HS-27A (cell line): ENCODE measurements around the gene KMT5C.

Source experiments
- DNase-seq: peaks from one replicate; pipeline ENCODE4 v3.0.0-alpha.2; 2012; ENCODE audit warnings: low read depth, missing footprints

KMT5C gene

DNA sequence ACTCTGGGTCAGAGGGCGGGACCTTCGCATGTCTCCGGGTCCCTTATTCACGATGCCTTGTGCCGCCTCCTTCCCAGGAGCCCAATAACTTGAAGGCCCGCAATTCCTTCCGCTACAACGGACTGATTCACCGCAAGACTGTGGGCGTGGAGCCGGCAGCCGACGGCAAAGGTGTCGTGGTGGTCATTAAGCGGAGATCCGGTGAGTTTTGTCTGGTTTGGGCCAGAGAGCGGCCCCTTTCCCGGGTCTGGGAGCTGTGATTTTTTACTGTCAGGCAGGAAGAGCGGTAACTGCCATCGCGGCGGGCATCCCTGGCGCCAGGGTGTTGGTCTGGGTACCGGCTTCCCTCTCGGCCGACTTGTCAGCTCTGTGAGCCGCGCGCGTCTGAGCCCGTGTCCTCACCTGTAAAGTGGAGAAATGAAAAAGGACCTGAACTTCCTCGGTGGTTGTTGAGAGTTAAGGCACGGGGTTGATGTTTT is 46.9 kb downstream of the KMT5C start:
- no peak for DNase-seq

DNA sequence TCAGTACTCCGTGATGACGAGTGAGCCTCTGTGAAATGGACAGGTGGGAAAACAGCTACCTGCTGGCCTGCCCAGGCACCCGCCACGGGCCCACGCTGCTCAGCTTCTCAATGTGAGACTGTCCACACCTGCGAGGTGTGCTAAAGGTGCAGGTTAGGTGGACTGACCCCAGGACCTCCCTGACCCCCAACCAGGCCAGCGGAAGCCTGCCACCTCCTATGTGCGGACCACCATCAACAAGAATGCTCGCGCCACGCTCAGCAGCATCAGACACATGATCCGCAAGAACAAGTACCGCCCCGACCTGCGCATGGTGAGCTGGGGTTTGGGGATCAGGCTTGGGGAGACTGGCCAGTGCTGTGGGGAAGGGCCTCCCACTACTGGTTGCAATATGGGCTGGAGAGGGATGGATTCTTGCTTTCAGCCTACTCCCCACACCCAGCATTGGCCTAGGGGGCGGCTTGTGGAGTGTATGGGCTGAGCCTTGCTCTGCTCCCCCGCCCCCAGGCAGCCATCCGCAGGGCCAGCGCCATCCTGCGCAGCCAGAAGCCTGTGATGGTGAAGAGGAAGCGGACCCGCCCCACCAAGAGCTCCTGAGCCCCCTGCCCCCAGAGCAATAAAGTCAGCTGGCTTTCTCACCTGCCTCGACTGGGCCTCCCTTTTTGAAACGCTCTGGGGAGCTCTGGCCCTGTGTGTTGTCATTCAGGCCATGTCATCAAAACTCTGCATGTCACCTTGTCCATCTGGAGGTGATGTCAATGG is 48.2 kb downstream of the KMT5C start:
- no peak for DNase-seq

DNA sequence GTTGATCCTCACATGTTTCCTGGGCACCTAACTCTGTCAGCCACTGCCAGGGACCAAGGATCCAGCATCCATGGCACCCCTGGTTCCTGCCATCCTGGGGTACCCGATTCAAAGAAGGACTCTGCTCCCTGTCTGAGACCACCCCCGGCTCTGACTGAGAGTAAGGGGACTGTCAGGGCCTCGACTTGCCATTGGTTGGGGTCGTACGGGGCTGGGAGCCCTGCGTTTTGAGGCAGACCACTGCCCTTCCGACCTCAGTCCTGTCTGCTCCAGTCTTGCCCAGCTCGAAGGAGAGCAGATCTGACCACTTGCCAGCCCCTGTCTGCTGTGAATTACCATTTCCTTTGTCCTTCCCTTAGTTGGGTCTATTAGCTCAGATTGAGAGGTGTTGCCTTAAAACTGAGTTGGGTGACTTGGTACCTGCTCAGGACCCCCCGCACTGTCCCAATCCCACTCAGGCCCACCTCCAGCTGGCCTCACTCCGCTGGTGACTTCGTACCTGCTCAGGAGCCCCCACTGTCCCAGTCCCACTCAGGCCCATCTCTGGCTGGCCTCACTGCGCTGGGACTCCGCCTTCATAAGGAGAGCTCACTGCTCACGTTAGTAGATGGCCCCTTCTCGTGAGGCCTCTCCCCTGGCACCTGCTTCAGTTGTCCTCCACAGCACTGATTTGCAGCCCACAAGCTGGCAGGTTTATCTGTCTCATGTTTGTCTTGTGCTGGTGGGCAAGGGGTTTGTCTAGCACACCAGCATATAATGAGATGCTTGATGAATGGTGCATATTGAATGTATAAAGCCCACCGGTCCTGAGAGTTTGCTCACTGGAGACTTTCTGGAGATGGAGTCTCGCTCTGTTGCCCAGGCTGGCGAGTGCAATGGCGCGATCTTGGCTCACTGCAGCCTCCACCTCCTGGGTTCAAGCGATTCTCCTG is 50.0 kb downstream of the KMT5C start:
- no peak for DNase-seq

DNA sequence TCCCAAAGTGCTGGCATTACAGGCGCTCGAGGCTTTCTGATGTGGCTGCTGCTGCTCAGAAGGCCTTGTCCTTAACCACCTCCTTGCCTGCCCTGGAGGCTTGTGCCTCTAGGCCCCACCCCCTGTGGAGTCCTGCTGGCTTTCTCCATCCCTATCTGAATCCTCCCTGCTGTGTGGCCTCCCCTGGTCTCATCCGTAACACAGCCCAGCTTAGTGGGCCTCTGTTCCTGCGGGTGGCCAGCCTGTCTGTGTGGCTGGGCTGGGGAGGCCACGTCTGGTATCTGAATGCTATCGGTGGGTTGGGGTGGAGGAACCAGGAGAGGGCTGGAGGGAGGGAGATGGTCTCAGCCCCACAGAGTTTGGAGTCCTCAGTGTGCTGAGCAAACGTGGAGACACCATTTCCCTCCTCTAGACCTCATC is 50.8 kb downstream of the KMT5C start:
- DNase-seq = no peak

DNA sequence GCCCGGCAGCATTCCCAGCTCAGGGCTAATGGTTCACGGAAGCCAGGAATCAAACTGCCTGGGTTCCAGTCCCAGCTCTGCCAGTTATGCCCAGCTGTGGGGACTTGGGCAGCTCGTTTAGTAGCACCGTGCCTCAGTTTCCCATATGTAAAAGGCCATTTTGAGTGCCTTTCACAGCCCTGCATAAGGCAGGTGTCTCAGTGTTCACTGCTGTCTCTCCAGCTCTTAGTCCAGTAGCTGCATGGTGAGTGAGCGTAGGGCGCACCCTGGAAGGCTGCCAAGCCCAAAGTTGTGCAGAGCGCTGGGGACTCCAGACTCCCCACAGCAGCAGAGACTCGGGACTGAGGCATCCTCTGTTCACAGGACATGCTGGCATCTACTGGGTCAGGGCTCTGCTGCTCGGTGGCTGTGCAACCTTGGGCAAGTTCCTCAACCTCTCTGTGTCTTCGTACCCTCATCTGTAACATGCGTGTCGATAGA is 51.6 kb downstream of the KMT5C start:
- no peak for DNase-seq

DNA sequence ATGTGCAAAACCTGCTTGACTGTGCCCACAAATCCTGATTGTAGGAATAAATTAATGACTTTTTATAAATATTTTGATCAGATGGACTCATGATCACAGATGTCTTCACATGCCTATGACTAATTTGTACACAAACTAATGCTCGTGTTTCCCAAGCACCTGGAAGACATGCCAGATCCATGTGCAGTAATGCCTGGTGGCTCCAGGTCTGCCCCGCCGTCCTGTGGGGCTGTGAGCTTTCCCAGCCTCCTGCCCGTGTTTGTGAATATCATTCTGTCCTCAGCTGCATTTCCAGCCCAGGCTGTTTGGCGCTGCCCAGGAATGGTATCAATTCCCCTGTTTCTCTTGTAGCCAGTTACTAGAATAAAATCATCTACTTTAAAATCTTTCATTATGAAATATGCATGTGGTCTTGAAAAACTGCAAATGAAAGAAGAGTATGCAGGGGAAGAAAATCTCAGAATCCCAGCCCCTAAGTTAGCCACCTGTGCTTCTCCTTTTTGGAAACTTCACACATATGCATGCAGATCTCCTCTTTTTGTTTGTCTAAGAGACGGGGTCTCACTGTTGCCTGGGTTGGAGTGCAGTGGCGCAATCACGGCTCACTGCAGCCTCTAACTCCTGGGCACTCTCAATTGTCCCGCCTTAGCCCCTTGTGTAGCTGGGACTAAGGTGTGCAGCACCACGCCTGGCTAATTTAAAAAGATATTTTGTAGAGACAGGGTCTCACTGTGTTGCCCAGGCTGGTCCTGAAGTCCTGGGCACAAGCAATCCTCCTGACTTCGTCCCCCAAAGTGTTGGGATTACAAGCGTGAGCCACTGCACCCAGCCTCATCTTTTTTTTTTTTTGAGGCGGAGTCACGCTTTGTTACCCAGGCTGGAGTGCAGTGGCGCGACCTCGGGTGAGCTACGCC is 52.3 kb downstream of the KMT5C start:
- DNase-seq = no peak

DNA sequence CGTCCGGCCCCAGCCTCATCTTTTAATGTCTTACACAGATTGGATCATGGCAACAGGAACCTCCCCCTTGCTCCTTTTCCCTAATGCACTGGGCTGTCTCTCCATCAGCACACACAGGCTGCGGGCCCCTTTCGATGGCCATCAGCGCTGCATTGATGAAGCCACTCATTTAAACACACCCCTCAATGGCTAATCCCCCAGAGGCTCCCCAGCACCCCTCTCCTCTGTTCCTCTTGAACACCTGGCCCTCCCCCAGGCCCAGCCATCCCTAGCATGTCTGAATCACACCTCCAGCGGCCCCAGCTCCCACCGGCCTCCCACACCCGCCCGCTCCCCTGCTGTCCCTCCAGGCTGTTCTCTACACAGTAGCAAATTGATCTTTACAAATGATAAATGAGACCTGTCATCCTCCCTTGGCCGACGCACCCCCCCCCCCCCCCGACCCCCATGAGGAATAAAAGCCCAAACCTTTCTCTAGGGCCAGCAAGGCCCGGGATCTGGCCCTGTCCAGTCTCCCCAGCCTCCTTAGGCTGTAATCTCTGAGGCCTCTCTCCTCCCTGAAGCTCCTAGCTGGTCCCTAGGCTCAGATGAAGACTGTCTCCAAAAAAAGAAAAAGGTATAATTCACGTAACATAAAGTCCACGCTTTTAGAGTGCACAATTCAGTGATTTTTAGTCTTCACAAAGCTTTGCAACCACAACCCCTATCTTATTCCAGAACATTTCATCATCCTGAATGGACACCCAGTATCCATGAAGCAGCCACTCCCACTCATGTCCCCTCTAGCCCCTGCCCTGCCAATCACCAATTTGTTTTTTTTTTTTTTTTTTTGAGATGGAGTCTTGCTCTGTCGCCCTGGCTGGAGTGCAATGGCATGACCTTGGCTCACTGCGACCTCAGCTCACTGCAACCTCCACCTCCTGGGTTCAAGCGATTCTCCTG is 53.4 kb downstream of the KMT5C start:
- no peak for DNase-seq
